ENCODE data around the gene SCFD2.

GRCh38 chr4:52825460-52826090 is 540.3 kb downstream of the SCFD2 start:
- TF ChIP-seq PKNOX1 (IDR thresholded peaks at IDR 0.05): no peak
- no peak for TF ChIP-seq ZNF384 (IDR thresholded peaks at IDR 0.05)
- no peak for TF ChIP-seq HDGF (IDR thresholded peaks at IDR 0.05; ENCODE audit: borderline replicate concordance)
- TF ChIP-seq SP1 (IDR thresholded peaks at IDR 0.05): no peak
- no peak for TF ChIP-seq BHLHE40 (IDR thresholded peaks at IDR 0.05; ENCODE audit: borderline replicate concordance)
- no peak for TF ChIP-seq TARDBP (IDR thresholded peaks at IDR 0.05)
- no peak for TF ChIP-seq FOXK2 (IDR thresholded peaks at IDR 0.05)
- TF ChIP-seq ELF4 (IDR thresholded peaks at IDR 0.05): no peak
